Hepatocyte (in vitro differentiated cells): ENCODE data around the gene AP5Z1.

Experiments used
- EZH2phosphoT487 ChIP-seq: fragments of 200-600 bp; sonication (generic); IDR thresholded peaks from one replicate; pipeline ENCODE4 v1.6.1; 2018; ENCODE audit warnings: antibody characterized with exemption, mild to moderate bottlenecking, low read depth, moderate library complexity; ENCODE audit not compliant: unreplicated experiment, severe bottlenecking
- TF ChIP-seq, protein P1 (sequence below): fragments of 200-600 bp; sonication (generic); IDR thresholded peaks from 2 replicates; pipeline ENCODE4 v1.5.1; 2016; ENCODE audit warnings: antibody characterized with exemption, mild to moderate bottlenecking; ENCODE audit not compliant: poor library complexity

DNA sequence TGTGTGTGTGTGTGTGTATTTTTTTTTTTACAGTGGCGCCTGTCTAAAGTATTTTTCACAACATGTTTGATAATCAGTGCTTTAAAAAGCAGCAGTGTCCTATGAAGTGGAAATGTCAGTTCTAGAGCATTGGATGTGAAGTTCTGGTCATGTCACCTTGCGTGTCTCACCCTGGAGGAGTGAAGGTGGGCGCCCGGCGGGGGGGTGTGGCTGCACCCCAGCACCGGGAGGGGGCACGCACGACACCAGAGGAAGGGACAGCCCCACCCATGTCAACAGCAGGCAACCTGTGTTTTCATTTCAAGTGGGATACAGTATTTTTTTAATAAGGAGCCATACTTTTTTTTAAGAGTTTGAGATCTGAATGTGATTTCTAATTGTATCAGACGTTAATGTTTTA lies 4.5 kb upstream of the AP5Z1 start:
- TF ChIP-seq, protein P1, sequence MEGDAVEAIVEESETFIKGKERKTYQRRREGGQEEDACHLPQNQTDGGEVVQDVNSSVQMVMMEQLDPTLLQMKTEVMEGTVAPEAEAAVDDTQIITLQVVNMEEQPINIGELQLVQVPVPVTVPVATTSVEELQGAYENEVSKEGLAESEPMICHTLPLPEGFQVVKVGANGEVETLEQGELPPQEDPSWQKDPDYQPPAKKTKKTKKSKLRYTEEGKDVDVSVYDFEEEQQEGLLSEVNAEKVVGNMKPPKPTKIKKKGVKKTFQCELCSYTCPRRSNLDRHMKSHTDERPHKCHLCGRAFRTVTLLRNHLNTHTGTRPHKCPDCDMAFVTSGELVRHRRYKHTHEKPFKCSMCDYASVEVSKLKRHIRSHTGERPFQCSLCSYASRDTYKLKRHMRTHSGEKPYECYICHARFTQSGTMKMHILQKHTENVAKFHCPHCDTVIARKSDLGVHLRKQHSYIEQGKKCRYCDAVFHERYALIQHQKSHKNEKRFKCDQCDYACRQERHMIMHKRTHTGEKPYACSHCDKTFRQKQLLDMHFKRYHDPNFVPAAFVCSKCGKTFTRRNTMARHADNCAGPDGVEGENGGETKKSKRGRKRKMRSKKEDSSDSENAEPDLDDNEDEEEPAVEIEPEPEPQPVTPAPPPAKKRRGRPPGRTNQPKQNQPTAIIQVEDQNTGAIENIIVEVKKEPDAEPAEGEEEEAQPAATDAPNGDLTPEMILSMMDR = no peak
- no peak for TF ChIP-seq EZH2phosphoT487
